Heart left ventricle (tissue), 16 donors: ENCODE results near the gene FNDC3B. TPM values are rescaled to one million over a fixed set of nuclear protein-coding genes. Genes with fewer than 3 reads are reported as not detected.

Experiments used
- ATAC-seq, 4 donors: fragments of 200-7000 bp; cut with Tn5 transposase; one replicate each; pipeline ENCODE4 v1.9.1; 2020 to 2022; ENCODE audit warnings: moderate library complexity in 4 of 4, mild to moderate bottlenecking in 3 of 4, moderate number of reproducible peaks in 1 of 4
- DNase-seq, 5 donors: peaks; one replicate each; pipeline ENCODE4 v3.0.0-alpha.2; 2020
- H3K27ac ChIP-seq, 12 donors: fragments of 200-600 bp; sonication (generic) in 4 of 12; one replicate each; pipeline versions ENCODE4 v1.5.0 to v1.8.0; 2016 to 2022; ENCODE audit warnings: mild to moderate bottlenecking in 2 of 12
- H3K27me3 ChIP-seq, 9 donors: fragments of 200-600 bp; sonication (generic) in 2 of 9; one replicate each; pipeline versions ENCODE4 v1.5.1 to v1.8.0; 2016 to 2022; ENCODE audit warnings: mild to moderate bottlenecking in 3 of 9
- H3K36me3 ChIP-seq, 9 donors: fragments of 200-600 bp; sonication (generic) in 2 of 9; one replicate each; pipeline versions ENCODE4 v1.5.0 to v1.8.0; 2018 to 2022; ENCODE audit warnings: mild to moderate bottlenecking in 2 of 9
- H3K4me1 ChIP-seq, 12 donors: fragments of 200-600 bp; sonication (generic) in 4 of 12; one replicate each; pipeline versions ENCODE4 v1.5.0 to v1.8.0; 2016 to 2022; ENCODE audit warnings: mild to moderate bottlenecking in 3 of 12
- H3K4me3 ChIP-seq, 12 donors: fragments of 200-600 bp; sonication (generic) in 4 of 12; one replicate each; pipeline versions ENCODE4 v1.5.0 to v1.8.0; 2017 to 2022; ENCODE audit warnings: mild to moderate bottlenecking in 9 of 12, moderate library complexity in 4 of 12
- H3K9me3 ChIP-seq, 12 donors: fragments of 200-600 bp; sonication (generic) in 4 of 12; one replicate each; pipeline versions ENCODE4 v1.5.0 to v1.8.0; 2016 to 2022; ENCODE audit warnings: mild to moderate bottlenecking in 1 of 12
- POLR2A ChIP-seq, 2 donors: fragments of 450-650 bp; IDR thresholded peaks; one replicate each; pipeline ENCODE4 v1.6.1; 2017; ENCODE audit warnings: antibody characterized with exemption in 2 of 2, mild to moderate bottlenecking in 2 of 2, moderate library complexity in 2 of 2
- WGBS, 4 donors: extraction: QIAGEN DNeasy Blood & Tissue Kit in 2 of 4; methylation state at CpG; one replicate each; pipeline versions ENCODE4 v1.1.5 to v1.1.7; 2013 to 2018; 5-methylcytosine and 5-hydroxymethylcytosine counted together
- intact Hi-C, 10 donors: fragments of 100-400 bp; cut with DNase I; formaldehyde crosslinking; loops; one replicate each; pipeline versions ENCODE4 v1.11.1 to v1.14.2; 2022
- polyA plus RNA-seq, 2 donors: library from polyadenylated mRNA; stranded (reverse); fragments of 200-250 nt; gene quantifications; one replicate each; pipeline ENCODE4 v1.2.3, GENCODE V29; 2013
- total RNA-seq, 9 donors: library from RNA; depleted of rRNA in 2 of 9; stranded (reverse); fragments of >200 nt in 2 of 9; fragmentation: NEBNext Ultra II Directional in 3 of 9; extraction: Animal tissue kit (Norgen Biotek cat#: 25700) in 3 of 9; gene quantifications; one replicate each; pipeline versions ENCODE4 v1.1.0 to v1.2.4, GENCODE V29; 2016 to 2023
- TF ChIP-seq, protein P1 (sequence below), 12 donors: fragments of 200-600 bp; sonication (generic) in 4 of 12; IDR thresholded peaks; one replicate each; pipeline versions ENCODE4 v1.5.0 to v1.8.0; 2018 to 2022; ENCODE audit warnings: antibody characterized with exemption in 12 of 12, mild to moderate bottlenecking in 5 of 12
- donor health status: ischemic (EF 13 %, LVEDD 7.1; RV severe dilation, severe dysfunction).
- donor health status: healthy with polysubstance abuse.
- donor health status: DM: no; HTN: yes; CAD: no.
- donor health status: DM: no; HTN: no; CAD: no.
- donor health status: ischemic (EF 25% LVEDD 6.9; RV normal size, moderate dysfunction).
- donor health status: ischemic (EF 25% LVEDD 5.7; RV mildly dilated, moderate dysfunction).
- donor health status: healthy.
- donor health status: DM: yes; HTN: yes; CAD: no.
- donor health status: ischemic (EF 35%, LVEDD 5.7; RV mildly dilated, moderate dysfunction).
- donor health status: nonischemic (EF 11% LVEDD 7.7; RV severe dilation, severe dysfunction).
- donor health status: DM: yes; HTN: yes; CAD: no.
- donor health status: PGD.
- donor health status: ischemic (EF 29% LVEDD 5.4; RV normal size, mild dysfunction).
- donor health status: nonischemic (EF 23%, LVEDD 6.1; RV moderate dilation, normal function).

The FNDC3B gene
- total and polyA plus RNA-seq, 11 donors: 9.4 to 113 (median 68.2) TPM

DNA sequence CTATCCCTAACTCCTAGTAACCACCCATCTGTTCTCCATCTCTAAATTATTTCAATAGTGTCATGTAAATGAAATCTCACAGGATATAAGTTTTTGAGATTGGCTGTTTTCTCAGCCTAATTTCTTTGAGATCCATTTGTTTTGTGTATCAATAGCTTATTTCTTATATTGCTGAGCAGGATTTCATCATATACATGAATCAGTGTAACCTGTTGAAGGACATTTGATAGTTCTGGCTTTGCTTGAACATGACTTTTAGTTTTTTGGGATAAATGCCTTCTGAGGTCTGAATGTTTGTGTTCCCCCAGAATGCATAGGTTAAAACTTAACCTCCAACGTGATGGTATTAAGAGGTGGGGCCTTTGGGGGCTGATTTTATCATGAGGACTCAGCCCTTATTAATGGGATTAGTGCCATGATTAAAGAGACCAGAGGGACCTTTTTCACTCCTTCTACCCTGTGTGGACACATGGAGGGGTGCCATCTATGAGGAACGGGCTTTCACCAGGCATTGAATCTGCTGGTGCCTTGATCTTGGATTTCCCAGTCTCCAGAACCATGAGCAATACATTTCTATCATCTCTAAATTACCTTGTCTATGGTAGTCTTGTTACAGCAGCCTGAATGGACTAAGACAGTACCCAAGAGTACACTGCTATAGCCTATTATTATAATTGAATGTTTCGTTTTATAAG is 118.3 kb downstream of the FNDC3B start:
- H3K4me3 ChIP-seq: no peak overlapping the region
- peaks cover 0 to 6% (median 0%) of the 10 kb centered on the region in 9 donors for H3K36me3 ChIP-seq
- no peak for ATAC-seq
- peaks cover 10 to 77% (median 62%) of the 10 kb centered on the region in 12 donors for H3K4me1 ChIP-seq
- WGBS, 4 donors: 94 to 97% (median 96%) methylated on average over 3 of the region's 3 CpGs
- peaks cover 0 to 4% (median 0%) of the 10 kb centered on the region in 12 donors for H3K9me3 ChIP-seq
- intact Hi-C loops: loop anchor here in 2 of 10 donors (10.0 kb wide), 2 partner anchors 47 to 113 kb away; no protein-coding TSS in a partner anchor
- no peak overlapping the region for H3K27ac ChIP-seq
- DNase-seq: no peak
- H3K27me3 ChIP-seq: no peaks in the 10 kb centered on the region
- no peak for TF ChIP-seq POLR2A (IDR thresholded peaks at IDR 0.05)
- TF ChIP-seq, protein P1, sequence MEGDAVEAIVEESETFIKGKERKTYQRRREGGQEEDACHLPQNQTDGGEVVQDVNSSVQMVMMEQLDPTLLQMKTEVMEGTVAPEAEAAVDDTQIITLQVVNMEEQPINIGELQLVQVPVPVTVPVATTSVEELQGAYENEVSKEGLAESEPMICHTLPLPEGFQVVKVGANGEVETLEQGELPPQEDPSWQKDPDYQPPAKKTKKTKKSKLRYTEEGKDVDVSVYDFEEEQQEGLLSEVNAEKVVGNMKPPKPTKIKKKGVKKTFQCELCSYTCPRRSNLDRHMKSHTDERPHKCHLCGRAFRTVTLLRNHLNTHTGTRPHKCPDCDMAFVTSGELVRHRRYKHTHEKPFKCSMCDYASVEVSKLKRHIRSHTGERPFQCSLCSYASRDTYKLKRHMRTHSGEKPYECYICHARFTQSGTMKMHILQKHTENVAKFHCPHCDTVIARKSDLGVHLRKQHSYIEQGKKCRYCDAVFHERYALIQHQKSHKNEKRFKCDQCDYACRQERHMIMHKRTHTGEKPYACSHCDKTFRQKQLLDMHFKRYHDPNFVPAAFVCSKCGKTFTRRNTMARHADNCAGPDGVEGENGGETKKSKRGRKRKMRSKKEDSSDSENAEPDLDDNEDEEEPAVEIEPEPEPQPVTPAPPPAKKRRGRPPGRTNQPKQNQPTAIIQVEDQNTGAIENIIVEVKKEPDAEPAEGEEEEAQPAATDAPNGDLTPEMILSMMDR (IDR thresholded peaks at IDR 0.05): no peak

DNA sequence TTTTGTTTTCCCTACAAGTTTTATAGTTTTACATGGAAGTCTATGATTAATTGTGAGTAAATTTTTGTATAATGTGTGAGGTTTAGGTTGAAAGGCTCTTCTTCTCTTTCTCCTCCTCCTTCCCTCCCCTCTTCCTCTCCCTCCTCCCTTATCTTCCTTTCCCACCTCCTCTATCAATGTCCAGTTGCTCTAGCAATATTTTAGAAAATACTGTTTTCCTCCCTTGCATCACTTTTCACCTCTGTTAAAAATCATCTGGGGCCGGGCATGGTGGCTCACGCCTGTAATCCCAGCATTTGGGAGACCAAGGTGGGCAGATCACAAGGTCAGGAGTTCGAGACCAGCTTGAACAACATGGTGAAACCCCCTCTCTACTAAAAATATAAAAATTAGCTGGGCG is 119.4 kb downstream of the FNDC3B start:
- 95 to 98% (median 97%) methylated on average over 4 of the region's 4 CpGs for WGBS, 4 donors
- Histone ChIP-seq H3K4me1 (peaks cover 1 to 69% (median 53%) of the 10 kb centered on the region in 12 donors), H3K4me3 (no peak overlapping the region), H3K27me3 (no peaks in the 10 kb centered on the region), H3K27ac (no peak overlapping the region), H3K9me3 (peaks cover 0 to 4% (median 0%) of the 10 kb centered on the region in 12 donors), H3K36me3 (peaks cover 0 to 6% (median 0%) of the 10 kb centered on the region in 9 donors)
- ATAC-seq: no peak
- TF ChIP-seq, protein P1 (IDR thresholded peaks at IDR 0.05): no peak
- no peak for TF ChIP-seq POLR2A (IDR thresholded peaks at IDR 0.05)
- DNase-seq: no peak
- intact Hi-C loops: loop anchor here in 2 of 10 donors (10.0 kb wide), 2 partner anchors 46 to 114 kb away; no protein-coding TSS in a partner anchor

DNA sequence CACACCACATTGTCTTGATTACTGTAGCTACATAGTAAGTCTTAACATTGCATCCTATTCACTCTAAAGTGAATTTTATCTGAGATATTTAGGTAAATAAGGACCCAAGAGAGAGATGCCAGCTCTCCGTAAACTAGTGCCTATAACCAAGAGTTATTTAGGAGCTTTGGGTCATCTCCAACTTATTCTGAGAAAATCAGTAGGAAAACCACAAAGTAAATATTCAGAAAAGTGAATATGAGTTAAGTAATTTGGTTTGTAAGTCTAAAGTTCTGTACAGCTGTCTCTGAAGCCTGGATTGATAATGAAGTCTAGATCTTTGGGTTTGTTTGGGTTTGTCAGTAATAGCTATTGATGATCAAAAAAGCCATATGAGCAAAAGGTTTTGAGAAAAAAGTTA is 120.0 kb downstream of the FNDC3B start:
- DNase-seq (no peak), ATAC-seq (no peak)
- WGBS, 4 donors: 83 to 94% (median 91%) methylated on average over 1 of the region's 1 CpG
- no peak overlapping the region for H3K4me3 ChIP-seq
- H3K27ac ChIP-seq: peak overlapping the region in 4 of 12 donors; percentile 6 to 69 (median 40)
- peaks cover 0 to 4% (median 0%) of the 10 kb centered on the region in 12 donors for H3K9me3 ChIP-seq
- H3K4me1 ChIP-seq: peaks cover 0 to 62% (median 48%) of the 10 kb centered on the region in 12 donors
- intact Hi-C loops: loop anchor here in 2 of 10 donors (10.0 kb wide), 2 partner anchors 45 to 115 kb away; no protein-coding TSS in a partner anchor
- peaks cover 0 to 6% (median 0%) of the 10 kb centered on the region in 9 donors for H3K36me3 ChIP-seq
- H3K27me3 ChIP-seq: no peaks in the 10 kb centered on the region
- TF ChIP-seq, protein P1 (IDR thresholded peaks at IDR 0.05): no peak
- no peak for TF ChIP-seq POLR2A (IDR thresholded peaks at IDR 0.05)

DNA sequence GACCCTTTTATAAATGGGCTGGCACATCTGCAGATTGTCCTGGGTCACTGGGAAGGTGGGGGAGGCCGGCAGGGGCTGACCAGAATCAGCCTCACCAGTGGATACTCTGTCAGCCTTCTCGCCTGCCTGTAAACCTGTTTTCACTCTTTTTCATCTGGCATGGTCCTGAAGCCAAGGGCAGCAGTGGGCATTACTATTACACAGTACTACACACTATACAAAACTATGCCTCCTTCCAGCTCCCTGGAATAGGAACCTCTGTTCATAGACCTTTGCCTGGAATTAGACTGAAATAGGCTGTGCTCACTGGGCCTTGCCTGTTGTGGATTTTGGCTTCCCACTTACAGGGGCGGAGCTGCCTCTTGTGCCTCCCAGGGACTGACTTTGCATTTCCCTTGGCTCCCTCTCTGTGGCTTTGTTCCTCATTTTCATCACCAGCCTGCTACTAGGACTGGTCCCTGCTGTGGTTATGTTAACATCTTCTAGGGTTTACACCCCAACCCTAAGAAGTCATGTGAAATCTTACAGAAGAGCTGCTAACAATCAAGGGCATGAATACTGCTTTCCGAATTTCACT is 120.7 kb downstream of the FNDC3B start:
- Histone ChIP-seq H3K36me3 (peaks cover 0 to 6% (median 0%) of the 10 kb centered on the region in 9 donors), H3K27me3 (no peaks in the 10 kb centered on the region), H3K9me3 (peaks cover 0 to 4% (median 0%) of the 10 kb centered on the region in 12 donors), H3K4me3 (no peak overlapping the region), H3K27ac (peak overlapping the region in 7 of 12 donors; percentile 6 to 69 (median 41)), H3K4me1 (peaks cover 0 to 55% (median 44%) of the 10 kb centered on the region in 12 donors)
- 59 to 65% (median 62%) methylated on average over 4 of the region's 4 CpGs for WGBS, 4 donors
- TF ChIP-seq, protein P1 (IDR thresholded peaks at IDR 0.05): no peak
- TF ChIP-seq POLR2A (IDR thresholded peaks at IDR 0.05): no peak
- intact Hi-C loops: loop anchor here in 2 of 10 donors (10.0 kb wide), 2 partner anchors 45 to 115 kb away; no protein-coding TSS in a partner anchor
- ATAC-seq (peak; percentile 59 to 98 (median 94)), DNase-seq (peak in 4 of 5 donors; percentile 58 to 80 (median 72))
